Measurements from ENCODE around the gene RNMT.

GRCh38 chr18:13700153-13700552 lies 26.3 kb upstream of the RNMT start:
- TF ChIP-seq CTCF (IDR thresholded peaks at IDR 0.05; ENCODE audit: insufficient read depth, low read depth, low read length) (no peak), EZH2 (IDR thresholded peaks at IDR 0.05; ENCODE audit: insufficient read depth, low read length) (no peak)

All from astrocyte (in vitro differentiated cells and primary cell).